HL-60 (cell line): ENCODE data around the gene HIGD1A.

Experiments
- DNase-seq, 2 experiments: peaks; one replicate each; pipeline ENCODE4 v3.0.0-alpha.2; 2010 to 2020; ENCODE audit warnings: low read depth in 1 of 2, low spot score in 1 of 2
- H3K27ac ChIP-seq: fragments of 250-450 bp; sonication (Bioruptor Pico); replicated peaks from 2 replicates; pipeline ENCODE4 v1.5.1; 2020; ENCODE audit warnings: mild to moderate bottlenecking, moderate library complexity
- H3K27me3 ChIP-seq: fragments of 250-450 bp; sonication (Bioruptor Pico); 2 replicates; pipeline ENCODE4 v1.5.1; 2021; ENCODE audit warnings: mild to moderate bottlenecking, moderate library complexity; ENCODE audit not compliant: insufficient read depth, poor library complexity, severe bottlenecking
- H3K4me3 ChIP-seq: replicated peaks from 2 replicates; pipeline ENCODE4 v1.5.1; 2011; ENCODE audit warnings: mild to moderate bottlenecking, control low read depth, low read length; ENCODE audit not compliant: insufficient read depth
- GABPA ChIP-seq: IDR thresholded peaks from 2 replicates; pipeline ENCODE4 v1.6.1; 2012; ENCODE audit warnings: low read depth
- POLR2AphosphoS5 ChIP-seq: IDR thresholded peaks from 2 replicates; pipeline ENCODE4 v1.6.1; 2012; ENCODE audit warnings: low read depth
- SPI1 ChIP-seq: IDR thresholded peaks from 2 replicates; pipeline ENCODE4 v1.6.1; 2012; ENCODE audit warnings: low read depth, mild to moderate bottlenecking, borderline replicate concordance
- TF ChIP-seq, protein P1 (sequence below): IDR thresholded peaks from one replicate; pipeline ENCODE4 v1.5.1; 2011; ENCODE audit warnings: low read length, control low read depth, inconsistent platforms; ENCODE audit not compliant: insufficient read depth
- TF ChIP-seq, protein P2 (sequence below): IDR thresholded peaks from 2 replicates; pipeline ENCODE4 v1.6.1; 2012; ENCODE audit warnings: low read depth; ENCODE audit not compliant: insufficient replicate concordance

Gene HIGD1A

DNA sequence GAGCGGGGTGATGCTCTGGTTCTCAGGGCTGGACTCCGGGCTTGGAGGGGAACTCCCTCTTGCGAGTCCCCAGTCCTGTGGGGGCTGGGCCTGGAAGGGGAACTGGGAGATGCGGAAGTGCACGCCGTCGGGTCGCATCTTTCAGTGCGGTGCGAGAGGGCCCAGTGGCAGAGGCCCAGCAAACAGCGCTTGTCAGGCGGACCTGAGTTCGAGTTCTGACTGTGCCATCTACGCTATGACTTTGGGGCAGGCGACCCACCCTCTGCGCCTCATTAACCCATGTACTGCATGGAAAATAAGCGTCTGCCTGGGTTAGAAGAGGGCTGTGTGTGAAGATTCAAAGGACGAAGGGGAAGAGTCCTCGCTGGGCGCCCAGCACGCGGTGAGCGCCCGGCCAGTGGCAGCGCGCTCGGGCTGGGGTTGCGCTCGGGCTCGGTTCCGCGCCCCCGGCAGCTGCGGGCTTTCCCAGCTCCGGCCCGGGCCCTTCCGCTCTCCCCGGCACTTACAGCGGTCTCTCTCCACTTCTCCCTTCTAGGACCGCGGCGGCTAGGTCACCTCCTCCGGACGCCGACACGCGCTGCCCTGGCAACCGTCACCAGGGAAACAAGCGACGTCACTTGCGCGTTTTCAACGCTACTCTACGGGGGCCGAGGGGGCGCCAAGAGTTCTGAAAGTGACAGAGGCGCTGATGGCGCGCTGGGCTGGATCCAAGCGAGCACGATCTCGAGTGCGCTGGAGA, 31.5 kb downstream of the HIGD1A start, which contains the start of gene CCDC13:
Gene CCDC13, minus strand, starts transcription at position 584 of the 739 bp plus-strand sequence. CDS start 14,908 bp downstream, outside the sequence.
- Histone ChIP-seq H3K27ac (peak within 1 kb of the TSS; percentile 76), H3K4me3 (peak within 1 kb of the TSS; percentile 51), H3K27me3 (no peaks in the 10 kb centered on the region)
- DNase-seq = peak; percentile 90 to 98
- TF ChIP-seq, protein P1, sequence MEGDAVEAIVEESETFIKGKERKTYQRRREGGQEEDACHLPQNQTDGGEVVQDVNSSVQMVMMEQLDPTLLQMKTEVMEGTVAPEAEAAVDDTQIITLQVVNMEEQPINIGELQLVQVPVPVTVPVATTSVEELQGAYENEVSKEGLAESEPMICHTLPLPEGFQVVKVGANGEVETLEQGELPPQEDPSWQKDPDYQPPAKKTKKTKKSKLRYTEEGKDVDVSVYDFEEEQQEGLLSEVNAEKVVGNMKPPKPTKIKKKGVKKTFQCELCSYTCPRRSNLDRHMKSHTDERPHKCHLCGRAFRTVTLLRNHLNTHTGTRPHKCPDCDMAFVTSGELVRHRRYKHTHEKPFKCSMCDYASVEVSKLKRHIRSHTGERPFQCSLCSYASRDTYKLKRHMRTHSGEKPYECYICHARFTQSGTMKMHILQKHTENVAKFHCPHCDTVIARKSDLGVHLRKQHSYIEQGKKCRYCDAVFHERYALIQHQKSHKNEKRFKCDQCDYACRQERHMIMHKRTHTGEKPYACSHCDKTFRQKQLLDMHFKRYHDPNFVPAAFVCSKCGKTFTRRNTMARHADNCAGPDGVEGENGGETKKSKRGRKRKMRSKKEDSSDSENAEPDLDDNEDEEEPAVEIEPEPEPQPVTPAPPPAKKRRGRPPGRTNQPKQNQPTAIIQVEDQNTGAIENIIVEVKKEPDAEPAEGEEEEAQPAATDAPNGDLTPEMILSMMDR = no peak
- TF ChIP-seq SPI1 (peak; percentile 98), GABPA (no peak), POLR2AphosphoS5 (peak; percentile 77)
- TF ChIP-seq, protein P2, sequence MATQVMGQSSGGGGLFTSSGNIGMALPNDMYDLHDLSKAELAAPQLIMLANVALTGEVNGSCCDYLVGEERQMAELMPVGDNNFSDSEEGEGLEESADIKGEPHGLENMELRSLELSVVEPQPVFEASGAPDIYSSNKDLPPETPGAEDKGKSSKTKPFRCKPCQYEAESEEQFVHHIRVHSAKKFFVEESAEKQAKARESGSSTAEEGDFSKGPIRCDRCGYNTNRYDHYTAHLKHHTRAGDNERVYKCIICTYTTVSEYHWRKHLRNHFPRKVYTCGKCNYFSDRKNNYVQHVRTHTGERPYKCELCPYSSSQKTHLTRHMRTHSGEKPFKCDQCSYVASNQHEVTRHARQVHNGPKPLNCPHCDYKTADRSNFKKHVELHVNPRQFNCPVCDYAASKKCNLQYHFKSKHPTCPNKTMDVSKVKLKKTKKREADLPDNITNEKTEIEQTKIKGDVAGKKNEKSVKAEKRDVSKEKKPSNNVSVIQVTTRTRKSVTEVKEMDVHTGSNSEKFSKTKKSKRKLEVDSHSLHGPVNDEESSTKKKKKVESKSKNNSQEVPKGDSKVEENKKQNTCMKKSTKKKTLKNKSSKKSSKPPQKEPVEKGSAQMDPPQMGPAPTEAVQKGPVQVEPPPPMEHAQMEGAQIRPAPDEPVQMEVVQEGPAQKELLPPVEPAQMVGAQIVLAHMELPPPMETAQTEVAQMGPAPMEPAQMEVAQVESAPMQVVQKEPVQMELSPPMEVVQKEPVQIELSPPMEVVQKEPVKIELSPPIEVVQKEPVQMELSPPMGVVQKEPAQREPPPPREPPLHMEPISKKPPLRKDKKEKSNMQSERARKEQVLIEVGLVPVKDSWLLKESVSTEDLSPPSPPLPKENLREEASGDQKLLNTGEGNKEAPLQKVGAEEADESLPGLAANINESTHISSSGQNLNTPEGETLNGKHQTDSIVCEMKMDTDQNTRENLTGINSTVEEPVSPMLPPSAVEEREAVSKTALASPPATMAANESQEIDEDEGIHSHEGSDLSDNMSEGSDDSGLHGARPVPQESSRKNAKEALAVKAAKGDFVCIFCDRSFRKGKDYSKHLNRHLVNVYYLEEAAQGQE = peak; percentile 54

DNA sequence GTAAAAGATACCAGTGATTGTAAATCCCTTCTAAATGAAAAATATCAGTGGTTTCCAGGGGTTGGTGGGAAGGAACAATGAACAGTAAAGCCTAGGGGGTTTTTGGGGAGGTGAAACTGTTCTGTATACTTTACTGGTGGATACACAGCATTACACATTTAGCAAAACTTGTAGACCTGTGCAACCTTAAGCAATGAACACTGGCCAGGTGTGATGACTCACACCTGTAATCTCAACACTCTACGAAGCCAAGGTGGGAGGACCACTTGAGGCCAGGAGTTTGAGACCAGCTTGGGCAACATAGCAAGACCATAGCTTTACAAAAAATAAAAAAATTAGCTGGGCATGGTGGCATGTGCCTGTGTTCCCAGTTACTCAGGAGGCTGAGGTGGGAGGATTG, 33.0 kb downstream of the HIGD1A start:
- TF ChIP-seq POLR2AphosphoS5 (no peak), SPI1 (no peak), GABPA (no peak)
- TF ChIP-seq, protein P1 = no peak
- TF ChIP-seq, protein P2 = no peak
- H3K4me3 ChIP-seq = no peak overlapping the region
- no peak overlapping the region for H3K27ac ChIP-seq
- no peak for DNase-seq
- H3K27me3 ChIP-seq = no peaks in the 10 kb centered on the region

DNA sequence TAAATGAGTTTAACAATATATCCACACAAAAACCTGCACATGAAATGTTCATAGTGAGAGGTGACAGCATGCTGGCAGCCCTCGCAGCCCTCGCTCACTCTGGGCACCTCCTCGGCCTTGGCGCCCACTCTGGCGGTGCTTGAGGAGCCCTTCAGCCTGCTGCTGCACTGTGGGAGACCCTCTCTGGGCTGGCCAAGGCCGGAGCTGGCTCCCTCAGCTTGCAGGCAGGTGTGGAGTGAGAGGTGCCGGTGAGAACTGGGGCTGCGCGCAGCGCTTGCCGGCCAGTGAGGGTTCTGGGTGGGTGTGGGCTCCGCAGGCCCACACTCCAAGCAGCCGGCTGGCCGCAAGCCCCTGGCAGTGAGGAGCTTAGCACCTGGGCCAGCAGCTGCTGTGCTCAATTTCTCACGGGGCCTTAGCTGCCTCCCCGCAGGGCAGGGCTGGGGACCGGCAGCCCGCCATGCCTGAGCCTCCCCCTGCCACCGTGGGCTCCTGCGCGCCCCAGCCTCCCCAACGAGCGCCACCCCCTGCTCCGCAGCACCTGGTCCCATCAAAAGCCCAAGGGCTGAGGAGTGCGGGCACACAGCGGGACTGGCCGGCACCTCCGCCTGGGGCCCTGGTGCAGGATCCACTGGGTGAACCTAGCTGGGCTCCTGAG, 34.7 kb downstream of the HIGD1A start:
- Histone ChIP-seq H3K27ac (no peak overlapping the region), H3K27me3 (no peaks in the 10 kb centered on the region), H3K4me3 (no peak overlapping the region)
- DNase-seq = no peak
- TF ChIP-seq, protein P1 = no peak
- no peak for TF ChIP-seq GABPA
- no peak for TF ChIP-seq SPI1
- TF ChIP-seq, protein P2 = no peak
- TF ChIP-seq POLR2AphosphoS5 = no peak
